GOT3 (cell line): ENCODE data around the gene GNG2.

Experiments used
- DNase-seq: peaks from one replicate; lab custom pipeline; 2025; ENCODE audit warnings: mixed read lengths; lab: John Stamatoyannopoulos, UW

GNG2 gene

GRCh38 chr14:51860164-51860824 is at the start of gene GNG2:
TSS of gene GNG2 (plus strand) at chr14:51860612. CDS start at chr14:51950679, 90,067 bp downstream.
- peak; percentile 5 for DNase-seq

GRCh38 chr14:51811706-51812105 is 48.7 kb upstream of the GNG2 start:
- DNase-seq, result no peak

GRCh38 chr14:51816031-51816430 is 44.4 kb upstream of the GNG2 start:
- no peak for DNase-seq

- DNase-seq, result no peak
These were observed 43.1 kb upstream of the GNG2 start for GRCh38 chr14:51817326-51817725.

GRCh38 chr14:51818748-51819380 is 41.5 kb upstream of the GNG2 start:
- no peak for DNase-seq

- DNase-seq, result no peak
These were observed 38.6 kb upstream of the GNG2 start for GRCh38 chr14:51821822-51822221.

- DNase-seq, result no peak
These were observed 37.9 kb upstream of the GNG2 start for GRCh38 chr14:51822499-51822898.

GRCh38 chr14:51823706-51824105 is 36.7 kb upstream of the GNG2 start:
- DNase-seq, result no peak

- DNase-seq, result no peak
These were observed 36.2 kb upstream of the GNG2 start for GRCh38 chr14:51824191-51824590.

- no peak for DNase-seq
These were observed 34.5 kb upstream of the GNG2 start for GRCh38 chr14:51825926-51826325.

- peak; percentile 7 for DNase-seq
These were observed 32.2 kb upstream of the GNG2 start for GRCh38 chr14:51828017-51828797.

GRCh38 chr14:51834240-51834639 is 26.2 kb upstream of the GNG2 start:
- no peak for DNase-seq

GRCh38 chr14:51836417-51836816 is 24.0 kb upstream of the GNG2 start:
- DNase-seq, result no peak

- DNase-seq, result no peak
These were observed 16.1 kb upstream of the GNG2 start for GRCh38 chr14:51844081-51844881.

GRCh38 chr14:51845811-51846210 is 14.6 kb upstream of the GNG2 start:
- DNase-seq, result no peak

GRCh38 chr14:51846631-51847488 is 13.6 kb upstream of the GNG2 start:
- no peak for DNase-seq

- no peak for DNase-seq
These were observed 13.0 kb upstream of the GNG2 start for GRCh38 chr14:51847489-51847796.

- DNase-seq, result no peak
These were observed 12.3 kb upstream of the GNG2 start for GRCh38 chr14:51848120-51848519.

- DNase-seq, result no peak
These were observed 11.3 kb upstream of the GNG2 start for GRCh38 chr14:51849097-51849496.

- no peak for DNase-seq
These were observed 9.8 kb upstream of the GNG2 start for GRCh38 chr14:51850651-51851050.

GRCh38 chr14:51852541-51852940 is 7.9 kb upstream of the GNG2 start:
- DNase-seq, result no peak
